GM12891 (cell line): ENCODE measurements around the gene MTREX.

Experiments
- POLR2AphosphoS5 ChIP-seq: IDR thresholded peaks from 2 replicates; pipeline ENCODE4 v1.6.1; 2011; ENCODE audit warnings: low read depth, low read length, control low read depth
- SPI1 ChIP-seq: IDR thresholded peaks from 2 replicates; pipeline ENCODE4 v1.6.1; 2011; ENCODE audit warnings: low read depth, low read length, control low read depth

- TF ChIP-seq SPI1, result no peak
- no peak for TF ChIP-seq POLR2AphosphoS5
Observed at GRCh38 chr5:55415071-55415470, 107.3 kb downstream of the MTREX start.
